Daoy (cell line): ENCODE measurements around the gene CAMK4. TPM values are rescaled to one million over a fixed set of nuclear protein-coding genes. Genes with fewer than 3 reads are reported as not detected.
"Not testable (repeated sequence)": the region's sequence is repeated elsewhere in the genome, so short reads cannot be mapped to it uniquely, and the experiment has no call there.

Experiments
- DNase-seq: peaks from one replicate; pipeline ENCODE4 v3.0.0-alpha.2; 2015; ENCODE audit warnings: low read depth
- total RNA-seq: library from RNA; depleted of rRNA; stranded (reverse); fragments of >200 nt; shearing (Covaris generic); gene quantifications from 2 replicates; pipeline ENCODE4 v1.2.3, GENCODE V29; 2014

The CAMK4 gene
- total RNA-seq, 1 experiment from 2014 or later: 20.1 TPM

GRCh38 chr5:111310711-111311620 is 86.8 kb downstream of the CAMK4 start:
- DNase-seq: no peak

GRCh38 chr5:111311666-111312065 is 87.5 kb downstream of the CAMK4 start:
- DNase-seq: no peak

DNA sequence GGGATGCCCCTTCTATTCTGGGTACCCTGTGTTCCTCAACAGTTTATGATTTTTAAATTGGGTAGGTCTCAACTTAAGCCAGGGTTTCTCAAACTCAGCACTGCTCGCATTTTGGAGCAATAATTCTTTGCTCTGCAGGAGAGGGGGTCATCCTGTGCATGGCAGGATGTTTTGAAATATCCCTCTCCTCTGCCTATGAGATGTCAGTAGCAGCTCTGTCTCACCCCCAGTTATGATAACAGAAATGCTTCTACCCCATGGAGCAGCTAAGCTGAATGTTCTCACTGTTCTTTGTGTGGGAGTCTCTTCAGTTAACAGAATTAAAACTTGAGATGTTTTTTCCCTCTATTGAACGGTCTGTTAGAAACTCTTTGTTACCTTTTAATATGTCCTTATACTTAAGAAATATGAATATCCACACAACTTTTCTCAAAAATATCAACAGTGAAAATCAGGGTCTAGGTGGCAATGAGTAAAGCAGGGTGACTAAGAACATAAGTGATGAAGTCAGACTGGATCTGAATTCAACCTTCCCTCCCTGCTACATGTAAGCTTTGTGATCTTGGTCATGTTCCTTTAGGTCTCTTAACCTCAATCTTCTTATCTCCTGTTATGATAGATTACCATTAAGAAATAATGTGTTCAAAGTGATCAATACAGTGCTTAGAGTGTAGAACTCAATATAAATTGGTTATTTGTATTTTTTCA is 89.0 kb downstream of the CAMK4 start:
- no peak for DNase-seq

- no peak for DNase-seq
Measured at GRCh38 chr5:111320953-111321352, 96.8 kb downstream of the CAMK4 start.

GRCh38 chr5:111321376-111321775 is 97.2 kb downstream of the CAMK4 start:
- no peak for DNase-seq

GRCh38 chr5:111326551-111326950 is 102.4 kb downstream of the CAMK4 start:
- DNase-seq: no peak

DNA sequence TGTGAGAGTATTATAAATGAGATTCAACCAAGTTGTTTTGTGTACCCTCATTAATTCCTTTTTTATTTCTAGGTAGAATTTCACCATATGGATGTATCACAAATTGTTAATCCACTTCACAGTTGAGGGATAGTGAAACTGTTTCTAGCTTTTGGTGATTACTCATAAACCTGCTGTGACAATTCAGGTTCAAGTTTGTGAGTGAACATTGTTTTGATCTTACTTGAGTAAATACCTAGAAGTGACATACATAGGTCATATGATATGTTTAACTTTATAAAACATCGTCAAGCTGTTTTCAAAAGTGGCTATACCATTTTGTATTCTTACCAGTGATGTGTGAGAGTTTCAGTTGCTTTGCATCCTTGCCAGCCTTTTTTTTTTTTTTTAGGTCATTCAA is 112.9 kb downstream of the CAMK4 start:
- DNase-seq: no peak

DNA sequence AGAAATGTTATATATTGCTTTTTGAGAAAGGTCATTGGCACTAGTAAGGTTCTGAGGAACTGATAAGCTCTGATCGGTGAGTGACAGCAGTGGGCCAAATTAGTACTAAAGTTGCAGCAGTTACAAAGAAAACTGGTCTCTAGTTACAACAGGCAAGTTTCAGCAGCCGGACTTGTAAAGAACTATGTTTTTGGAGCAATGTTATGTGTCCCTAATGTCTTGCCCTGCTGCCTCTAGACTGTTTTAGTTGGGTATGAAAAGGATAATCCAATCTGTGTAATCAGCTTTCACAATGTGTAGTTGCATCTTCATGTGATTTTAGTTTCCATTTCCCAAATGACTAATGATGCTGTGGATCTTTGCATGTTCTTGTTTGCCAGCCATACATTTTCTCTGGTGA is 113.5 kb downstream of the CAMK4 start:
- DNase-seq: no peak

- no peak for DNase-seq
Measured at GRCh38 chr5:111345731-111346130, 121.5 kb downstream of the CAMK4 start.

GRCh38 chr5:111347021-111347420 is 122.8 kb downstream of the CAMK4 start:
- DNase-seq: no peak

DNA sequence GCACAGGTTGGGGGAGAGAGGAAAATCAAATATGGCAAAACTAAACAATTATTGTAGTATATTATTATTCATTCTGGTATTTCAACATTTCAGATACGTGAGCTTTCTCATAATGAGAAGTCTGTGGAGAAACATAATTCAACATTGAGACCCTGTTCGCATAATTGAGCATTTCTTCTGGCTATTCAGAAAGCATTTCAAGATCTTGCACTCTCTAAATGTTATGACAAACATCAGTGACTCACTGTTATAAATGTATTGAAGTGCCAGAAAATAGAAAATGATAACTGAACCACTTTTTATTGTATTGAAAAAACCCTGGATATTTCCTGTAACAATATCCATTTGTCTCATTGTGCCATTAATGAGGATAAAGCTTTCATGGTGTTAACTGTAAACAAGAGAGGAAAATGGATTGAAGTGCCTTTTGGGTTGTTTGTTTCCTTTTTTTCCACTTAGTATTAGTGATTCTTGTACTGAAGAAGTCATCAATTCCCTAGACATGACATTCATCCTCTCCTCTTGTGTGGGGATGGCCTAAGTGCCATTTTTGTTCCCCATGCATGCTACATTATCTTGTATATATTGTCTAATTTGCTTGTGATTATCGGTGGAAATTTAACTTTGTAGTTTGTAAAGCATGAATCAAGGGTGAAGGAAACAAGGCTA is 124.6 kb downstream of the CAMK4 start:
- DNase-seq: no peak

DNA sequence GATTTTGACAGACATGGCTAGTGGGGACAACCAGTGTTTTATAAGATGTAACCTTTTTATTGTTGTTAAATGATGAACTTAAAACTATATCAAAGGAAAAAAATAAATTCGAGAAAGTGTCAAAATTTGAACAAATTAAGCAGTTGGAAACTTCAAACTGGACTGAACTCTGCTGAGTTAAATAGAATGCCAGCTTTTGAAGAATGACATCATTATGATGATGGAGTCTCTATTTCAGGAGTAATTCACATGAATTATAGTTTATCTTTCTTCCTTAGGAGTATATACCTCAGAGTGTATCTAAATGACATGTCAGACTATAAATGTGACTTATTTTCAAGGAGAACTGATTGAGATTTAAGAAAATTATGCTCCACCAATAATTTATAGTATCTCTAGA is 125.2 kb downstream of the CAMK4 start:
- no peak for DNase-seq

GRCh38 chr5:111353035-111353434 is 128.9 kb downstream of the CAMK4 start:
- no peak for DNase-seq

GRCh38 chr5:111358726-111359125 is 134.5 kb downstream of the CAMK4 start:
- not testable (repeated sequence) for DNase-seq

DNA sequence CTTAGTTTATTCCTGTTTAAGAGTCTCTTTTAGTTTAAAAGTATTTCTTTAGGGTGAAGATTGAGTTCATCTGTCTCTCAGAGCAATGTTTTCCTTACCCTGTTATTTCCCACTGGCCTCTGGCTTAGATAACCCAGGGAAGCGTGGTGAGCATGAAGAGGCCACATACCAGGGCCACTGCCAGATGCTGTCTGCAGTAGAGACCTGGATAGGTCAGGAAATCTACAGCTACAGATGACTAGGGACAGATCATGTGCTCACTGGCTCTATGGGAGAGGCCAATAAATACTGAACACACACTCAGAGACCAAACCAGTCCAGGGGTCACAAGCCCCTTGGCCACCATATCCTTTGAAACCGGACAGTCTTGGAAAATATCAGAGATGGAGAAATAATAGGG is 136.0 kb downstream of the CAMK4 start:
- no peak for DNase-seq

- no peak for DNase-seq
Measured at GRCh38 chr5:111364992-111365391, 140.8 kb downstream of the CAMK4 start.

- DNase-seq: no peak
Measured at GRCh38 chr5:111366388-111366787, 142.2 kb downstream of the CAMK4 start.

GRCh38 chr5:111367115-111367514 is 142.9 kb downstream of the CAMK4 start:
- DNase-seq: peak; percentile 39

DNA sequence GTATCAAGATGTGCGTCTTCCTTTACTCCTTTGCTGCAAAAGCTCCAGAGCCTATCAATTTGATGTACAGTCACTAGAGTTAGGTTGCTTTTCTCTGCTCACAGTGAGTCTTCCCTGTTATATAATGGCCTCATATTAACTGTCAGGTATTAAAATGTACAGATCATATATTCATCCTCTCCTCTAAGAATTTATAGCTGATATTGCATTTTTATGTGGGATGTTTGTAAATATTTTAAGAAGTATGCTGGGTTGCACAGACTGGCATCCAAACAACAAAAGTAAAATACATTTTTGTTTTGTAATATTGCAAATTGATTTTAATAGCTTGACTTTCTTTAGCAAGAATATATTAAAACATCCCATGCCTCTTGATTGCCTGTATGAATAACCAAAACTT is 148.6 kb downstream of the CAMK4 start:
- DNase-seq: no peak

- DNase-seq: no peak
Measured at GRCh38 chr5:111374380-111374779, 150.2 kb downstream of the CAMK4 start.

GRCh38 chr5:111375645-111376044 is 151.5 kb downstream of the CAMK4 start:
- no peak for DNase-seq

GRCh38 chr5:111377306-111377705 is 153.1 kb downstream of the CAMK4 start:
- DNase-seq: no peak
